Effector memory CD4-positive, alpha-beta T cell (primary cell): ENCODE data around the gene PLLP.

Experiments
- DNase-seq, 3 donors: peaks; one replicate each; pipeline ENCODE4 v3.0.0-alpha.2; 2020
- H3K27ac ChIP-seq: 2 replicates; pipeline ENCODE4 v1.7.0; 2013; ENCODE audit warnings: mild to moderate bottlenecking, low read length, moderate library complexity; ENCODE audit not compliant: insufficient read depth, poor library complexity, severe bottlenecking
- H3K27me3 ChIP-seq: replicated peaks from 2 replicates; pipeline ENCODE4 v1.7.0; 2013; ENCODE audit warnings: mild to moderate bottlenecking, low read length; ENCODE audit not compliant: insufficient read depth, control insufficient read depth, poor library complexity, severe bottlenecking
- H3K36me3 ChIP-seq: 2 replicates; pipeline ENCODE4 v1.7.0; 2013; ENCODE audit warnings: mild to moderate bottlenecking, low read length, moderate library complexity; ENCODE audit not compliant: control insufficient read depth, insufficient read depth
- H3K4me1 ChIP-seq: 2 replicates; pipeline ENCODE4 v1.7.0; 2013; ENCODE audit warnings: low read length, mild to moderate bottlenecking; ENCODE audit not compliant: control insufficient read depth, insufficient read depth, poor library complexity, severe bottlenecking
- H3K4me3 ChIP-seq: 2 replicates; pipeline ENCODE4 v1.7.0; 2013; ENCODE audit warnings: low read length, low read depth, mild to moderate bottlenecking; ENCODE audit not compliant: insufficient read depth, poor library complexity, severe bottlenecking
- H3K9me3 ChIP-seq: 2 replicates; pipeline ENCODE4 v1.7.0; 2013; ENCODE audit warnings: mild to moderate bottlenecking, low read length, moderate library complexity; ENCODE audit not compliant: control insufficient read depth
- total RNA-seq, 3 donors: gene quantifications; one replicate each; lab custom pipeline; 2026; lab: John Stamatoyannopoulos, UW

PLLP gene
- total RNA-seq, result 0.35 to 0.52 (median 0.39) reads per million in 3 donors

- Histone ChIP-seq H3K27ac (peak within 1 kb of the TSS; percentile 30), H3K27me3 (peaks cover 6% of the 10 kb centered on the region), H3K4me3 (peak within 1 kb of the TSS; percentile 58), H3K36me3 (no peaks in the 10 kb centered on the region), H3K4me1 (peaks cover 13% of the 10 kb centered on the region), H3K9me3 (no peaks in the 10 kb centered on the region)
- DNase-seq, result peak; percentile 16 to 31 (median 23)
Observed at GRCh38 chr16:57284209-57284951, at the start of gene PLLP. TSS of gene PLLP (minus strand) at chr16:57284672. CDS start at chr16:57284540, 132 bp downstream.

- H3K27ac ChIP-seq, result no peak overlapping the region
- DNase-seq, result no peak
Observed at GRCh38 chr16:57333402-57333801, 48.9 kb upstream of the PLLP start.

GRCh38 chr16:57331355-57331754 is 46.9 kb upstream of the PLLP start:
- no peak for DNase-seq
- Histone ChIP-seq H3K4me1 (no peaks in the 10 kb centered on the region), H3K4me3 (no peak overlapping the region), H3K36me3 (no peaks in the 10 kb centered on the region), H3K9me3 (peaks cover 5% of the 10 kb centered on the region), H3K27me3 (no peaks in the 10 kb centered on the region), H3K27ac (no peak overlapping the region)

More at GRCh38 chr16:57333402-57333801, 48.9 kb upstream of the PLLP start:
- peaks cover 4% of the 10 kb centered on the region for H3K9me3 ChIP-seq
- H3K36me3 ChIP-seq, result no peaks in the 10 kb centered on the region
- H3K27me3 ChIP-seq, result no peaks in the 10 kb centered on the region
- H3K4me1 ChIP-seq, result no peaks in the 10 kb centered on the region
- no peak overlapping the region for H3K4me3 ChIP-seq

- H3K4me3 ChIP-seq, result no peak overlapping the region
- DNase-seq, result no peak
- no peaks in the 10 kb centered on the region for H3K36me3 ChIP-seq
- H3K27ac ChIP-seq, result no peak overlapping the region
- no peaks in the 10 kb centered on the region for H3K4me1 ChIP-seq
- H3K27me3 ChIP-seq, result no peaks in the 10 kb centered on the region
- H3K9me3 ChIP-seq, result peaks cover 6% of the 10 kb centered on the region
Observed at GRCh38 chr16:57329718-57330327, 45.4 kb upstream of the PLLP start.

- no peaks in the 10 kb centered on the region for H3K4me1 ChIP-seq
- H3K27ac ChIP-seq, result no peak overlapping the region
Observed at GRCh38 chr16:57325458-57325857, 41.0 kb upstream of the PLLP start.

GRCh38 chr16:57324749-57325148 is 40.3 kb upstream of the PLLP start:
- no peaks in the 10 kb centered on the region for H3K36me3 ChIP-seq
- H3K27me3 ChIP-seq, result no peaks in the 10 kb centered on the region
- no peak for DNase-seq
- peaks cover 3% of the 10 kb centered on the region for H3K9me3 ChIP-seq
- H3K4me1 ChIP-seq, result no peaks in the 10 kb centered on the region
- H3K27ac ChIP-seq, result no peak overlapping the region
- no peak overlapping the region for H3K4me3 ChIP-seq

More at GRCh38 chr16:57325458-57325857, 41.0 kb upstream of the PLLP start:
- Histone ChIP-seq H3K4me3 (no peak overlapping the region), H3K9me3 (peaks cover 3% of the 10 kb centered on the region), H3K36me3 (no peaks in the 10 kb centered on the region), H3K27me3 (no peaks in the 10 kb centered on the region)
- no peak for DNase-seq

- Histone ChIP-seq H3K27me3 (no peaks in the 10 kb centered on the region), H3K36me3 (no peaks in the 10 kb centered on the region), H3K9me3 (no peaks in the 10 kb centered on the region), H3K4me1 (no peaks in the 10 kb centered on the region), H3K27ac (no peak overlapping the region), H3K4me3 (no peak overlapping the region)
- DNase-seq, result no peak
Observed at GRCh38 chr16:57319646-57320045, 35.2 kb upstream of the PLLP start.

- H3K36me3 ChIP-seq, result no peaks in the 10 kb centered on the region
- no peak overlapping the region for H3K4me3 ChIP-seq
- H3K27me3 ChIP-seq, result no peaks in the 10 kb centered on the region
- no peak for DNase-seq
- H3K27ac ChIP-seq, result no peak overlapping the region
- H3K4me1 ChIP-seq, result no peaks in the 10 kb centered on the region
- H3K9me3 ChIP-seq, result no peaks in the 10 kb centered on the region
Observed at GRCh38 chr16:57318240-57318970, 33.9 kb upstream of the PLLP start.

- H3K4me1 ChIP-seq, result no peaks in the 10 kb centered on the region
- H3K27ac ChIP-seq, result no peak overlapping the region
- H3K27me3 ChIP-seq, result no peaks in the 10 kb centered on the region
- DNase-seq, result no peak
- no peak overlapping the region for H3K4me3 ChIP-seq
- no peaks in the 10 kb centered on the region for H3K9me3 ChIP-seq
- no peaks in the 10 kb centered on the region for H3K36me3 ChIP-seq
Observed at GRCh38 chr16:57316390-57317017, 32.0 kb upstream of the PLLP start.
